Measurements from ENCODE around the gene HERC4.

GRCh38 chr10:68109331-68109730 lies 34.2 kb upstream of the HERC4 start, which contains the start of gene MYPN:
- TF ChIP-seq CTCF (IDR thresholded peaks at IDR 0.05) (no peak), EZH2 (IDR thresholded peaks at IDR 0.05) (no peak), EZH2phosphoT487 (IDR thresholded peaks at IDR 0.05) (no peak)

Measured in neural progenitor cell (in vitro differentiated cells).